DOHH2 (cell line): ENCODE data around the gene NUDT14.

ENCODE experiments used
- H3F3A ChIP-seq: fragments of 200-600 bp; sonication (generic), shearing (Covaris generic); 2 replicates; pipeline ENCODE4 v1.6.0; 2016; ENCODE audit warnings: antibody characterized with exemption, mild to moderate bottlenecking; ENCODE audit not compliant: control insufficient read depth, insufficient read depth
- H3K27ac ChIP-seq: fragments of 200-600 bp; sonication (generic); 2 replicates; pipeline ENCODE4 v1.5.1; 2014; ENCODE audit warnings: low read depth, mild to moderate bottlenecking, low read length, moderate library complexity
- H3K27me3 ChIP-seq: fragments of 200-600 bp; sonication (generic); 2 replicates; pipeline ENCODE4 v1.6.1; 2014; ENCODE audit warnings: mild to moderate bottlenecking, low read length, mixed read lengths; ENCODE audit not compliant: control insufficient read depth
- H3K36me3 ChIP-seq: fragments of 200-600 bp; sonication (generic); 2 replicates; pipeline ENCODE4 v1.6.1; 2014; ENCODE audit warnings: mild to moderate bottlenecking, low read length, moderate library complexity, mixed read lengths; ENCODE audit not compliant: control insufficient read depth
- H3K4me1 ChIP-seq: fragments of 200-600 bp; sonication (generic); 2 replicates; pipeline ENCODE4 v1.6.1; 2014; ENCODE audit warnings: mild to moderate bottlenecking, low read length, mixed read lengths; ENCODE audit not compliant: control insufficient read depth
- H3K4me2 ChIP-seq: fragments of 200-600 bp; sonication (generic); 2 replicates; pipeline ENCODE4 v1.6.0; 2014; ENCODE audit warnings: mild to moderate bottlenecking, low read length, moderate library complexity
- H3K4me3 ChIP-seq: fragments of 200-600 bp; sonication (generic); 2 replicates; pipeline ENCODE4 v1.5.1; 2014; ENCODE audit warnings: mild to moderate bottlenecking, low read length, mixed read lengths
- H3K79me2 ChIP-seq: fragments of 200-600 bp; sonication (generic); 2 replicates; pipeline ENCODE4 v1.6.1; 2014; ENCODE audit warnings: mild to moderate bottlenecking, low read length, mixed read lengths; ENCODE audit not compliant: control insufficient read depth
- H3K9me2 ChIP-seq: fragments of 200-600 bp; sonication (generic); replicated peaks from 2 replicates; pipeline ENCODE4 v1.6.1; 2014; ENCODE audit warnings: mild to moderate bottlenecking, low read length, mixed read lengths; ENCODE audit not compliant: control insufficient read depth
- H3K9me3 ChIP-seq: fragments of 200-600 bp; sonication (generic); 2 replicates; pipeline ENCODE4 v1.6.1; 2014; ENCODE audit warnings: antibody characterized with exemption, low read length, mixed read lengths; ENCODE audit not compliant: control insufficient read depth, insufficient read depth
- H4K20me1 ChIP-seq: fragments of 200-600 bp; sonication (generic); 2 replicates; pipeline ENCODE4 v1.6.0; 2014; ENCODE audit warnings: low read depth, mild to moderate bottlenecking, antibody characterized with exemption, low read length, moderate library complexity; ENCODE audit not compliant: control insufficient read depth, insufficient read depth
- CTCF ChIP-seq: fragments of 200-600 bp; sonication (generic); IDR thresholded peaks from one replicate; pipeline ENCODE4 v1.5.1; 2014; ENCODE audit warnings: antibody characterized with exemption, mild to moderate bottlenecking, low read depth, low read length; ENCODE audit not compliant: poor library complexity, severe bottlenecking
- EZH2phosphoT487 ChIP-seq: fragments of 200-600 bp; sonication (generic); IDR thresholded peaks from 2 replicates; pipeline ENCODE4 v1.6.1; 2017; ENCODE audit warnings: borderline replicate concordance, mild to moderate bottlenecking, antibody characterized with exemption, low read length, moderate library complexity, mixed read lengths

Gene NUDT14

GRCh38 chr14:105180592-105181548 is at the start of gene NUDT14:
NUDT14 (minus strand) TSS chr14:105181312; CDS start chr14:105181209, 103 bp downstream.
- Histone ChIP-seq H3K4me2 (peak within 1 kb of the TSS; percentile 80), H3K27me3 (peaks cover 46% of the 10 kb centered on the region), H3K9me3 (no peaks in the 10 kb centered on the region), H3K79me2 (no peaks in the 10 kb centered on the region), H3K36me3 (no peaks in the 10 kb centered on the region), H3K27ac (no peak within 1 kb of the TSS), H3K9me2 (no peaks in the 10 kb centered on the region), H3K4me3 (peak within 1 kb of the TSS; percentile 74), H3F3A (no peaks in the 10 kb centered on the region), H4K20me1 (no peaks in the 10 kb centered on the region; the same call in 1 of the 2 replicates), H3K4me1 (peaks cover 19% of the 10 kb centered on the region)
- no peak for TF ChIP-seq EZH2phosphoT487
- TF ChIP-seq CTCF: no peak

GRCh38 chr14:105229099-105229655 is 48.1 kb upstream of the NUDT14 start:
- Histone ChIP-seq H3K9me3 (no peaks in the 10 kb centered on the region; the same call in 1 of the 2 replicates), H3K27me3 (no peaks in the 10 kb centered on the region), H3K36me3 (peaks cover 4% of the 10 kb centered on the region), H3K79me2 (peaks cover 3% of the 10 kb centered on the region; the same call in 1 of the 2 replicates), H4K20me1 (no peaks in the 10 kb centered on the region), H3K4me3 (no peak overlapping the region), H3F3A (no peaks in the 10 kb centered on the region), H3K4me2 (no peak overlapping the region), H3K9me2 (no peaks in the 10 kb centered on the region), H3K4me1 (no peaks in the 10 kb centered on the region), H3K27ac (no peak overlapping the region)
- TF ChIP-seq EZH2phosphoT487 (no peak), CTCF (no peak)

GRCh38 chr14:105228562-105228961 is 47.5 kb upstream of the NUDT14 start:
- no peaks in the 10 kb centered on the region for H4K20me1 ChIP-seq
- H3K4me1 ChIP-seq: no peaks in the 10 kb centered on the region
- H3K79me2 ChIP-seq: peaks cover 3% of the 10 kb centered on the region; the same call in 1 of the 2 replicates
- no peak for TF ChIP-seq EZH2phosphoT487
- TF ChIP-seq CTCF: no peak
- no peak overlapping the region for H3K4me3 ChIP-seq
- H3K36me3 ChIP-seq: peaks cover 4% of the 10 kb centered on the region
- no peaks in the 10 kb centered on the region; the same call in 1 of the 2 replicates for H3K9me3 ChIP-seq
- H3F3A ChIP-seq: no peaks in the 10 kb centered on the region
- no peaks in the 10 kb centered on the region for H3K27me3 ChIP-seq
- H3K9me2 ChIP-seq: no peaks in the 10 kb centered on the region
- H3K4me2 ChIP-seq: no peak overlapping the region
- H3K27ac ChIP-seq: no peak overlapping the region
